NCI-H2081 (cell line): Measurements from ENCODE around the gene SLC22A23.

ENCODE experiments used
- DNase-seq, 2 experiments: peaks; one replicate each; lab custom pipeline; 2025; lab: John Stamatoyannopoulos, UW

The SLC22A23 gene

DNA sequence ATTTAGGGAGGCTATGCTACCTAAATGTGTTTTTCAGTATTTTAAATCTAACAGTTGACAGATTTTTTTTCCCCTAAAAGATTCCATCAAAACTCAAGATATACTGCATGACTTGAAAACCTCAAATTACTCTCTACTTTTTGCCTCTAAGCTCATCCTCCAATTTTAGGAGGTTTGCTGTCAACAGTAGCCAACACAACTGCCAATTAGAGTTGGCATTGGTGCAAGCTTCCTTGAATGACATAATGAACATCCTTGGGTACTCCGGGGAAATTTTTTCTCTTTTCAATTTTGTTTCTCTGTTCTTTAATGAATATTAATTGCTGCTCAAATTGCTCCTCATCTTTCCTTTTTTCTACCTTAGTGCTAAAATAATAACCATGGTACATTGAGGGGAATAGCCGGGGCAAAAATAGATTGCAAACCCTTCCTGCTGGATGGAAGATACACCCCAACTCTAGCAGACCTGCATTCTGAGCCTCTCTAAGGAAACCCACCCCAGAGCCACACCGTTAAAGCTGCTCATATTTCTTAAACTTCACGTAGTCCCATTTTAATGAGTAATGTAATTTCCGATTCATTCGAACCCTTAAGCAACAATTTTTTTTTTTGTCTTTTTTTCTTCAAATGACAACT lies 34.3 kb downstream of the SLC22A23 start:
- peak in 1 of 2 experiments; percentile 9 for DNase-seq

GRCh38 chr6:3421791-3422434 lies 34.9 kb downstream of the SLC22A23 start:
- DNase-seq, result no peak

DNA sequence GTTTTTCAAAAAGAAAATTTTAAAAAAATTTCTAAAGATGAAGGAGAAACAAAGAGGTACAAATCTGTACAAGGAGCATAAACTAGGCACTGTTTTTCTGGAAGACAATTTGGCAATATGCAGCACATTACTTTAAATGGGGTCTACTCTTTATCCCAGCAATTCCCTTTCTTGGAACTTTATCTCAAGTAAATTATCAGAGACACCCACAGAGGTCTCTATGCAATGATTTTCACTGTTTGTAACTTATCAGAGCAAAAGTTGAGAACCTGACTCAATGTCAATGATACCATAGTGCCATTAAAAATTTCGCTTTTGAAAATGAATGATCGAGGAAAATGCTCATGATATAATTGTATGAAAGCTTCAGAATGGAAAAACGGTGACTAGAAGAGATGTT lies 35.7 kb downstream of the SLC22A23 start:
- DNase-seq, result no peak

DNA sequence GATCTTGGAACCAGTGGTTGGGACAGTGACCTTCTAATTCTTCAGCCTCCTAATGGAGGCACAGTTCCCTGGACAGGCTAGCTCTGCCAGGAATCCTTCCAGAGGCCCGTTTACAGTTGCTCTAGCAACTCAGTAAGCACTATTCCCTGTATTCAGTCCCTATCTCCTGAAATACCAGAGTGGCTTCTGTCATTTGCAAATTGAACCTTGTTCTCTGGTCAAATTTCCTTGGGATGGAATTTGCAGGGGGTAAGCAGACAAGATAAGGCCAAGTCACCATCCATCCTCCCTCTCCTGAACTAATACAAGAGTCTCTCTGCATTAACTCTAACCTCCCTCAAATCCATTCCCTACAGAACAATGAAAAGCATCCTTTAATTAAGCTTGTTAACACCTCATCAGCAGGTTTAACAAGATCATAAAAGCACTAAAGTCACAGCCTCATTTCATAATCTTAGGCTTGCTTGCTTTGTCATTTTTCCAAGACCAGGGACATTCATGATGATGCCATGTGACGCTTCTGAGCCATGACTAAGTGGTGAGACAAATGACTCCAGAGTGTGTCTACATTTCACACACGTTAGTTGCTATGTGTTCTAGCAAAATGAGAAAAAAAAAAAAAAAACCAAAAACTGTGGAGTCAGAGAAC lies 37.1 kb downstream of the SLC22A23 start:
- peak in 1 of 2 experiments; percentile 17 for DNase-seq

GRCh38 chr6:3418496-3419060 lies 38.3 kb downstream of the SLC22A23 start:
- DNase-seq, result no peak

DNA sequence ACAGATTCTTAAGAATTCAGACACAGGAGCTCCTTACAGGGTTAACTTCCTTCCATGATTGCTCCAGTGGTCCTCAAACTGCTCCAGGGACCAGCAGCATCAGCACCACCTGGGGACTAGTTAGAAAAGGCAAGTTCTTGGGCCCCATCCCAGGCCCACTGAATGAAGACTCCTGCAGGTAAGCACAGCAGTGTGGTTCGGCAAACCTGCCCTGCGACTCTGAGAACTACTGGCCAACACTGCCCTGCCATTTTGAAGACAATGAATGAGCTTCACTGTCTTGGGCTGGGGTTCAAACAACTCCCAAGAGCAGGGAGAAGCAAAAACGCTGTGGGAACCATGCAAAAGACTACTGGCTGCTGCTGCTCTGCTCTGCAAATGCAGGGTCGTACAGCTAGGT lies 39.4 kb downstream of the SLC22A23 start:
- no peak for DNase-seq

DNA sequence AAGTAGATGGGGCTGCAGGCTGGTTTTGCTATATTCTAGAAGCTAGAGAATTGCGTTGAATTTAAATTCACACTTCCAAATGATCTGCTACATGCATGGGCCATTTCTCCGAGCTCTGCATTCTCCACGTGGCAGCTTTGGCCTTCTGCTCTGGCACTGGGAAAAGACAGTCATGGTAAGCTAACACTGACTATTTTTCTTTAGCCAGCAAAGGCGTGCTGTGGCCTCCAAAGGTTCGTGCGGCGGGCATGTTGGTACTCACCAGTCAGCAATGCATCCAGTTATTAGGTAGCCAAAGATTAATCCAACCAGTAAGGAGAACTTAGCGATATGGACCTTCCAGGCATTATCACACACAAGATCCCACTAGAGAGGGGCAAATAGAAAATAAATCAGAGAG lies 41.4 kb downstream of the SLC22A23 start:
- no peak for DNase-seq

DNA sequence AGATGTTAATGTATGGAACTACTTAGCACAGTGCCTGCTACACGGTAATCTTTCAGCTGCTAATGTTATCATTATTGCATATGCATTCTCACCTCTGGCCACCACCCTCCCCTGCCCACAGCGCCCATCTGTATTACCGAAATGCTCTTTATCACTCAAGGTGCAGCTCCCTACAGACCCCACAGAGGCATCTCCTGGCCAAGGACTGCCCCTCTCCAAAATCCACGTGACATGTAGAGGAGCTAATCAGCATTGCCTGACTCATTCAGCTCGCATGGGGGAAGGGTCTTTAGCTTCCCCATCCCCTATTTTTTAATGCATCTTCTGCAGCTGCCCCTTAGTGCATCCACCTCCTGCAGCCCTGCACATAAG lies 41.8 kb downstream of the SLC22A23 start:
- DNase-seq, result no peak

DNA sequence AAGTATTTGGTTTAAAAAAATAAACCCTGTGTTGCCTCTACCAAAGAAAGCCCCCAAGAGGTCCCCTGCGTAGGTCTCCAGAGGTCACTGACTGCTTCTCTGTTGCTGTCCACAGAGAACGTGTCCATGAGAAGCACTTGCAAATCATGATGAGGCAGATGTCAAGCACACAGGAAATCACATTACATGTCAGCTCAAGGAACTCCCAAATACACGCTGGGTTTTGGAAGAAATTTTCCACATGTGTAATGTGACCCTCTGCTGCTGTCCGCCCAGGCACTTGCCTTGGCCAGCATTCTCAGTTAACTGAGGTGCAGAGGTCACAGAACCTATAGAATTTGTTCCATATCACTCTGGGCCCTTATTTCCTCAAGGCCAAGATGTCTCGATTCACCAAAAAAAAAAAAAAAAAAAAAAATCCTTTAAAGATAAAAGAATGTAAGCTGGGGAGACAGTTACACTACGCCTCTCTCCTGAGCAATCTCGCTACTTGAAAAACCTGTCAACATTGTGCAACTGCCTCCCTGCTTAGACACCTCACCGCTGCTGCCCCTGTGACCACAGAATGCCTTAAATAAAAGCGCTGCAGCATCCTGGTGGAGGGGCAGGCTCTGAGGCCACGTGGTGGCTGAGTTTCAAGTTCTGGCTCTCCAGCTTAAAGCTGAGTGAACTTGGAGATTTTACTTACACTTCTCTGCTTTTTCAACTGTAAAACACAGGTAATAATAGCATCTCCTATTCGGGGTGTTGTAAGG lies 42.3 kb downstream of the SLC22A23 start:
- DNase-seq, result no peak

GRCh38 chr6:3413592-3413991 lies 43.3 kb downstream of the SLC22A23 start:
- no peak for DNase-seq

GRCh38 chr6:3412779-3413500 lies 43.9 kb downstream of the SLC22A23 start:
- DNase-seq, result no peak

DNA sequence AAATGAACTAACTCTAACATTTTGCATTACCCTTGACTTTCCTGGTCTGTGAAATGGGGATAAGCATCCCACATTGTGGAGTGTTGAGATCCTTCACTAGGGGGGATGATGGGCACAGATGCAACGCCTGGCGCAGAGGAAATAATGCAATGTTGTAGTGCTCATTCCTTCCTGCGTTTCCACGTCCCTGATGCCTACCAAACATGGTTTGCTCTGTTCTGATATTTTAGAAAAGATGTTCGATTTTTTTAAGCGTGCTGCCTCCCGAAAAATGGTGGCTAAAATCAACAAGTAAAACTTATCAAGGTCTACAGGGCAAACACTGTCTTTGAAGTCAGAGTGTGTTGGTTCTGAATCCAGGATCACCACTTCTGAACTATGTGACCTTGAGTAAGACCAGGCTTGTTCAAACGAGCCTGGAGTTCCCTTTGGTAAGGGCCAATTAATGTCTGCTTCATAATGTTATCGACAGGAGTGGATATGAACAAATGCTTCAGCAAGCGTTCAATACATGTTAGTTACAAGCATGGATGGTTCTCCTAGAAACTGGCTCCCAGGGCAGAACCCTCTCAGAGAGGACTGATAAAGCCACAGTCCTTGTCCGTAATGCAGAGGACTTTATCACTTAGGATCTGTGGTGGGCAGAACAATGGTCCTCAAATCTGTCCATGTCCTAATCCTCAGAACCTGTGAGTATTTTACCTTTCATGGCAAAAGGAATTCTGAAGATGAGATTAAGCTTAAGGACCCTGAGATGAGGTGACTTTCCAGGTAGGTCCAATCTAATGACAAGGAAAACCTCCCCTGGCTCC lies 44.7 kb downstream of the SLC22A23 start:
- DNase-seq, result no peak

DNA sequence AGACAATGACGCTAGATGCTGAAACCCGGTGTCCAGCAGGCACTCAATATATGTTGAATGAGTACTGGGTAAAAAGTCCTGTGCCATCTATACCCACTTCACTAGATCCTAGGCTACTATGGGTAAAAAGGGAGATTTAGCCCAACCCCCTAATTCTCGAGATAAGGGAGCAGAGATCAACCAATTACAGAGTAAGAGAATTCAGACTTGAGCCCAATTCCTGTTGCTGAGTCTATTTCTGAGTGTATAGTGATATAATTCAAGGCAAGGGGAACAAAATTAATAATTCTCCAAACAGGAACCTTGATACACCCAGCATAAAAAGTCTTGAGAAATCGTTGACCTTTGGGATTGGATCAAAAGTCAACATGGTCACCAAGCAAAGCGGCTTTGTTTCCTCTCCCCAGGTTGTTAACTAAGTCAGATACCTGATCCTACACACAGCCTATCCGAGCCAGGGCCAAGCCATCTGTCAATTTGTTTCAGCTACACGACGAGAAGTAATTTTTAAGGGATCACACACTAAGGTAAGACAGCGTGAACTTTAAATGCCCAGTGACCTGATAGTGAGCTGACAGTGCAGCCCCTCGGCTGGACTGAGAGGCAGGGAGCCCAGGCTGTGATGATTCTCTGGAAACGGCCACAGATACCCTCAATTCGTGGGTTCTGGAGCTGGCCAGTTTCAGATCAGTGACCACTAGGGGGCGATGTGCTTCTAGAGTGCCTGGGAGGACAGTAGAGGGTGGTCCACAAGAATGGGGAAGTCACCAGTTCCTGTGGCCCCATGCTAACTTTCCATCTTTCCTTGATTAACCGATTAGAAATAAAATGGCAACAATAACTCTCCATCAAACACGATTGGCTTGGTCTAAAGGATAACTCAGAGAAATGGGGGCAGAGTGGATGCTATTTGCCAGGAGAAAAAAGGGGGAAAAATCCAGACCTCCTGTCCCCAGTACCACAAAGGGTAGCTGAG lies 46.2 kb downstream of the SLC22A23 start:
- DNase-seq, result peak; percentile 35 to 40

DNA sequence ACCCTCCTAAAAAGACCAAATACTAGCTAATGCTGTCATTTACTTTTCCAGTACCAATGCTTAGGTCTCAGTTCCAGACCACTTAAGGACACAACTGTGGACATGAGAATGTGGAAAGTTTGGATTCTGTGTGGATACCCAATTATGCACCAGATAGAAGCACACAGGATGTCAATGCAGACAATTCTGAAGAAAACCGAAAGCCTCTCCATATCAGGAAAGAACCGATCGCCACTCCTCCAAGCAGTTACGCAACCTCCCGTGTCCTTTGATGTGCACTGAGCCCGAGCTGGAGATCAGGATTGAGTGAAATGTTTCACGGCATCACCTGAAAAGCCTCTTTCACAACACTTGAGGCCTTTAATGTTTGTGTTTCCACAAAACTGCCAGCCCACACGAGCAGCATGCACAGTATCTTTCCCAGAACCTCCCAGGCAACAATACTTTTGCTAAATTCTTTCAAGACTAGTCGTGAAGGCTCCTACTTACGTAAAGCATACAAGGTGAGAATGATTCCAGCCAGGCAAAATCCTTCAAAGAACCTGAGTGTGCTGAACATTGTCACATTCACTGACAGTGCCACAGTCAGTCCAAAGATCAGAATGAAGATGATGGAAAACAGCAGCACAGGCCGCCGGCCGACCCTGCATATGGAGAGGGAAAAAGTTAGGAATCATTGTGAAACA lies 47.0 kb downstream of the SLC22A23 start:
- DNase-seq, result no peak

DNA sequence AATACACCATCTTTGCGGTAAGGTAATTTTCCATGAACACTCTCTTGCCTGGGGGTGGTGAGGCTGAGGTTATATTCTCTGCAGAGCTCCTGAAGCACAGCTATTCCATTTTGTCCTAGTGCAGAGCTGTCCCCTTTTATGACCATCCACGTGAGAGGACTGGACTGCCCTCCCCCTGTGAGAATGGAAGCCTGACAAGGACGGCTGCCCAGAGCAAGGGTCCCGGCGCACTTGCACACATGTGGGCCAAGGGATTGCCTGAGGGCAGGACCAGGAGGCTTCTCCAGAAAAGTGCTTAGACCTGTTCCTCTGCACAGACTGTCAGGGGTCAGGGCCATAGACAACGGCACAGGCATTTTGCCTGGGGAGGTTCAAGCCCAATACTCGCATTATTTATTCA lies 48.2 kb downstream of the SLC22A23 start:
- no peak for DNase-seq

DNA sequence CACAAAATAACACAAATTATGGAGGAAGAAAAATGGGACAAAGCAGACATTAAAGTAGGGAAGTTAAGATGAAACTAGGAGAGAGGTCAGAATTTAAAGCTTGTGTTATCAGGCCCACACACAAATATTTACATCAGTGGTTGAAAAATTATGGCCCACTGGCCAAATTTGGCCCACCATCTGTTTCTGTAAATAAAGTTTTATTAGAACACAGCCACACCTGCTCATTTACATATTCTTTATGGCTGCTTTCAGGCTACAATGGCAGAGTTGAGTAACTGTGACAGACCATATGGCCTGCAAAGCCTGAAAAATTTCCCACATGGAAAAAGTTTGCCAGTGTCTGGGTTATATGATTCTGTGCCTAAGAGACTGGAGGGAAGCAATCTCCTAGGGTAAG lies 49.0 kb downstream of the SLC22A23 start:
- DNase-seq, result no peak

DNA sequence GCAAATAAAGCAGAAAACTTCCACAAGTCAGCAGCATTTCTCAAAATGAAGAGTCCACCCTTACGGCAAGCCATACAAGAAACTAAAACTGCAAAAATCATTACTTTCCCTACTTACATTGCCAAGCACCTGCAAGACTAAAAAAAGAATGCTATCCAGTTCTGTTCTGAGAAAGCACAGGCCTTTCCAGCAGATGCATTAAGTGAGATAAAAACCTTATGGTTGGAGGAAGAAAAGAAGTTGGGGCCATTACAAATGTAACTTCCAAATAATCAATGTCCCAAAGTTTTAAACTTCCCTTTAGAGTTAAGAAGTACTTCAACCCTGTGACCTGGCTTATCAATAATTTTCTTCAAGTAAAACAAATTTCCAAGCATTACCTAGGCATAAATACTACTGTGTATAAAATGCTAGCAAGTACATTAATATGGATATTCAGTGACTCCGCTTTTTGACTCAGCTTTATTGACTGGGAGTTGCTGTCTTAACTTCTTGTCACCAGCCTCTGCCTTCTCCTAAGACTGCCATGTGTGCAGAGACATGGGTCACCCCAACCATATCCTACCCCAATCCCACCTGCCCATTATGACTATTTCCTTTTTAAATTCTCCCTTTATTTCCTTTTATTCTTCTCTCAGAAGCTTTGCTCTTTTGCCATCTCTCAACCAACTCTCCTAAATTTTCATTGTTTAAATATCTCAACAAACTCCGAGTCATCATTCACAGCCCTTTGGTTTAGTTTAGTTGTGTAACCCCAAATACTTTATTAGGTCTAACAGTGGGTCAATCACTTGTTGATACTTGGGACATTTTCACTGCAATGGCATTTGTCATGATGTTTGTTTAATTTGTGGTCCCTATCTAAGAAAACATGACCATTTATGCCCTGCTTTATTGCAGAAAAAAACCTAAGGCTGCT lies 49.7 kb downstream of the SLC22A23 start:
- DNase-seq, result no peak

DNA sequence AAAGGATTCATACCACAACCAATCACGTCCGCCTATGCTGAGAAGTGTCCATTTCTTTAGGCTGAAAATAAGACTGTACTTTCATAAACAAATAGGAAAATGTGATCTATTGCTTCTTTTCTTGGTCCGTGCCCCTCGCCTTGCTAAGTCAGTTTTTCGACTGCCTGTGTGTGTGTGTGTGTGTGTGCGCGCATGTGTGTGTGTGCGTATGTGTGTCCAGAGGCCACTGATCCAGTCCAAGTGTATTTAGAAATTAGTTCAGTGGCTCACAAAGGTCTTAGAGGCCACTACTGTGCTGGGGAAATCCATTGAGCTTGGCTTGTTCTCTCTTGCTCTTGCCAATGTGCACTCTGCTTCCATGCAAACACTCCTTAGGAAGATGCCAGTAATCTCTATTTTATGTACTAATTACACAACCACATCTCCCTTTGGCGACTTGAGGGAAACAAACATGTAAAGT lies 50.5 kb downstream of the SLC22A23 start:
- no peak for DNase-seq
